CD4-positive, alpha-beta T cell treated with Interleukin-2 at 100 ng/mL for 4 hours (primary cell): Measurements from ENCODE around the gene NCBP2.
A peak's percentile ranks its signal among the peaks of the same experiment; 100 is the strongest.

Experiments used
- DNase-seq: peaks from one replicate; pipeline ENCODE4 v3.0.0-alpha.2; 2020; ENCODE audit warnings: low spot score

Gene NCBP2

DNA sequence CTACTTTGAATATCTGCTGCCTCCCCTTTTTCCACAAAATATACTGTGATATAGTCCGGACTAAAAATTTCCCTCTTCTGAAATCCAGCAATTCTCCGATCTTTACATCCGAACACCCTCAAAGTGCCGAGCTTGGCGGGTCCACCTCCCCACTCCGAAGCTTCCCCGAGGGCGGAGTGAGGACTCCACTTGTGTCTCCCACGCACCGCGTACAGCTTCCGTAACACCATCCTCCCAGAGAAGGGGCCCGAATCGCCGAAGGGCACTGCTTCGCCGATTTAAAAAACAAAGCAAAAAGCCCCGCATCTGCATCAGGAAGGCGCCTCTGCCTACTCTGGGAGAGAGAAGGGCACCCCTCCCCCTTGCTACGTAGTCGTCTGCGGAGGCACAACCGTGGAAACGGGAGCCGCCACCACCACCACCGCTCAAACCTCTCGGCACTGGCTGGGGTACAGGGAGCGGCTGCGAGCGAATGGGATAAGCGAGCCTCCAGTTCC lies 551 bp downstream of the NCBP2 start:
- peak; percentile 43 for DNase-seq

DNA sequence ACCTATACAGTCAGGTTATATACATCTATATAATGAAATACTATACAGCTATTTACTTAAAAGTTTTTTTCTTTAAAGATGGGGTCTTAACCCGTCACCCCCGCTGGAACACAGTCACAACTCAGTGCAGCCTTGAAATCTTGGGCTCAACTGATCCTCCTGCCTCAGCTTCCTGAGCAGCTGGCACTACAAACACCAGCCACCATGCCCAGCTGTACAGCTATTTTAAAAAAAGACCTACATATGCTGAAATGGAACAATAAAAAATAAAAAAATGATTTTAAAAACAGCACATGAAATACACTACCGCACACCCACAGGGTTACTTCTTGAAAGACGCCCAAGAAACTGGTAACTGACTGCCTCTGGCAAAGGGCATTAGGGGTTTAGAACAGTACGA lies 3.8 kb downstream of the NCBP2 start:
- no peak for DNase-seq

DNA sequence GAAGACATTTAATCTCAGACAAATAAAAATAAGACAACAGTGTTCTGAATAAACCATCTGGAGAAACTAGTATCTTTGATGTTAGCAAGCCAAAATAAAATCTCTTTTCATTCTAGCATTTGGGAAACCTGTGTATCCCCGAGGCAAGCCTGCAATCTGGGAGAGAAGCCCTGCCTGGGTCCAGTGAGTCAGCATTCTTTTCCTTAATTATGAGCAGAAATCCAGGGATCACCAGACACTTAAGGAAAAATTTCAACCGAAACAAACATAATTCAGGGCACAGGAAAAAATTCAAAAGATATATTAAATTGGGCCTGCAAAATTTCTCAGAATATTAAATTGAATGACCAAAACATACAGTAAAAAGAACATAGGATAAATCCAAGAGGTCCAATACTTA lies 4.2 kb downstream of the NCBP2 start:
- DNase-seq, result no peak

DNA sequence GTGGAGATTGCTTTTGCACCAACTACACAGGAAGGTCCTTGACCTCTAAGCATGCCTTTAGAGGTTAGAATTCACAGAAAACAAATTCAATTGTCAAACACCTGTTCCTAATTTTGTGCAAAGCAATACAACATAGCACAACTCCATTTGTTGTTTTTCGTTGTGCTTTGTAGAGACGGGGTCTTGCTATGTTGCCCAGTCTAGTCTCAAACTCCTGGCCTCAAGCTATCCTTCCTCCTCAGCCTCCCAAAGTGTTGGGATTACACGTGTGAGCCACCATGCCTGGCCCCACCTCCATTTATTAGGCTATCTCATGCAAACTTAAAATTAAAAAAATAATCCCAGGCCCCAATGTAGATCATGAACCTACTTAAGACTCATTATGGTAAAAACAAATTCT lies 6.0 kb downstream of the NCBP2 start:
- no peak for DNase-seq

DNA sequence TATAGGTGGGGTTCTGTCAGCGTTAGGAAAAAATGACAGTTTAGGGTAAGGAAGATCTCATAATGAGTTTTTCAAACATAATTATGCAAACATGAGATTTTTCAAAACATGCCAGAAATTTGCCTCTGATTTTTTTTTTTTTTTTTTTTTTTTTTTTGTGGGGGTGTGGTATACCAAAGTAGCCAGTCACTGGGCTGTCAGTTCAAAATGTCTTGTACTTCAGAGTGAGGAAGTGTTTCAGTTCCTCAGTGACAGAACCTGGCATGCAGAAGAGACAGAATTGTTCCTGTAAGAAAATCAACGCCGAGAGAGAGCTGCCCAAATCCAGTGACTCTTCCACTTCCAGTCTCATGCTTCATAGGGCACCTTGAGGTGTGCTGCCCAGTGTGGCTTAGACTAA lies 9.7 kb downstream of the NCBP2 start:
- DNase-seq, result no peak

GRCh38 chr3:196931828-196932587 lies 10.3 kb downstream of the NCBP2 start:
- no peak for DNase-seq

GRCh38 chr3:196931157-196931556 lies 11.2 kb downstream of the NCBP2 start:
- no peak for DNase-seq

GRCh38 chr3:196927571-196928453 lies 14.5 kb downstream of the NCBP2 start:
- no peak for DNase-seq

DNA sequence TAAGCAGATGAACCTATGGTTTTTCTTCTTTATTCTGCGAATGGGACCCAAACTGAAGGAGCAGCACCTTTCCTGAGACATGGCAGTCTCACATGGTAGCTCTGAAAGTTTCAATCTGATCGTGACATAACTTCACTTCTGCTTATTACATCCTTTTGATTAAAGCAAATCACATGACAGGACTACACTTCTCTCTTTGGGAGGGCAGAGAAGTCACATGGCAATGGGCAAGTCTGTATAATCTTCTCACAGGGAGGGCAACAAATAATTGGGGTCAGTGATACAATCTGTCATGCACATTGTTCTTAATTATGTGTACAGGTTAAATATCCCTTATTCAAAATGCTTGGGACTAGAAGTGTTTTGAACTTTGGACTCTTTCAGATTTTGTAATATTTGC lies 21.6 kb downstream of the NCBP2 start:
- no peak for DNase-seq

DNA sequence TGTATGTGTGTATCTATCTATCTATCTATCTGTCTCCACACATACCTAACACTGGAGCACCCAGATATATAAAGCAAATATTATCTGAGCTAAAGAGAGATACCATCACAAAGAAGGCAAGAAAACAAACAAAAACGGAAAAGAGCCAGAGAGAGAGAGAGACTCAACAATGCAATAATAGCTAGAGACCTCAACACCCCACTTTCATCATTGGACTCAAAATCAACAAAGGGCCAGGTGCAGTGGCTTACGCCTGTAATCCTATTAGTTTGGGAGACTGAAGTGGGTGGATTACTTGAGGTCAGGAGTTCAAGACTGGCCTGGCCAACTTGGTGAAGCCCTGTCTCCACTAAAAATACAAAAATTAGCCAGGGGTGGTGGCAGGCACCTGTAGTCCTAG lies 23.4 kb downstream of the NCBP2 start:
- no peak for DNase-seq

- no peak for DNase-seq
Observed at GRCh38 chr3:196916995-196917394, 25.3 kb downstream of the NCBP2 start.

DNA sequence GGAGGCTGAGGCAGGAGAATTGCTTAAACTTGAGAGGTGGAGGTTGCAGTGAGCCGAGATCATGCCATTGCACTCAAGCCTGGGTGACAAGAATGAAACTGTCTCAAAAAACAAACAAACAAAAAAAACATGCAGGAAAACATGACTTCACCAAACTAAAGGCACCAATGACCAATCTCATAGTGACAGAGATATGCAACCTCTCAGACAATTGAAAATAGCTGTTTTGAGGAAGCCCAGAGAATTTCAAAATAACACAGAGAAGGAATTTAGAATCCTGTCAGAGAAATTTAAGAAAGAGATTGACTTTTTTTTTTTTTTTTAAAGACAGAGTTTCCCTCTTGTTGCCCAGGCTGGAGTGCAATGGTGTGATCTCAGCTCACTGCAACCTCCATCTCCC lies 26.1 kb downstream of the NCBP2 start:
- no peak for DNase-seq

DNA sequence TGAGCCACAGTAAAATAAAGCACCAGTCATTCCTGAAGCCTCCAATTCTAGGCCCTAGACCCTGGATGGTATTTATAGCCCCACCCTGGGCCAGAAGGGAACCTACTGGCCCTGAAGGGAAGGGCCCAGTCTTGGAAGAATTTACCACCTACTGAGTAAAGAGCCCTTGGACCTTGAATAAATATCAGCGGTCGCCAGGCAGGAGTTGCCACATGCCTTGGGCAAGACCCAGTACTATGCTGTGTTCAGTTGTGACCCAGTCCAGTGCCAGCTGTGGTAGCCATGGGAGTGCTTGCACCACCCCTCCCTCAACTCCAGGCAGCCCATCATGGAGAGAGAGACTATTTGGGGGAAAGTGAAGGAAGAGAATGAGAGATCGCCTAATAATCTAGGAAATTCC lies 27.0 kb downstream of the NCBP2 start:
- no peak for DNase-seq

DNA sequence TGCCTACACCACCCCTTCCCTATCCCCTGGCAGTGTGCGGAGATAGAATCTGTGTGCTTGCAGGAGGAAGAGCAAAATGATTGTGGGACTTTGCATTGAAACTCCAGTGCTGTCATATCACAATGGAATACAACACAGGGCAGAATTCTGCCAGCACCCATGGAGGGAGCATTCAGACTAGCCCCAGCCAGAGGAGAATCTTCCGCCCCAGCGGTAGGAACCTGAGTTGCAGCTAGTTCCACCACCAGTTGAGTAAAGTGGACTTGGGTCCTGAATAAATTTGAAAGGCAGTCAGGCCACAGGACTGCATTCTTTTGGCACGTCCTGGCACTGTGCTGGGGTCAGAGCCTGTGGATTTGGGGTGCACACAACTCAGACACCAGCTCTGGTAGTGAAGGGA lies 27.5 kb downstream of the NCBP2 start:
- DNase-seq, result no peak

GRCh38 chr3:196903740-196904139 lies 38.6 kb downstream of the NCBP2 start:
- DNase-seq, result no peak

- no peak for DNase-seq
Observed at GRCh38 chr3:196902296-196902695, 40.0 kb downstream of the NCBP2 start.

GRCh38 chr3:196901768-196902167 lies 40.6 kb downstream of the NCBP2 start:
- no peak for DNase-seq

DNA sequence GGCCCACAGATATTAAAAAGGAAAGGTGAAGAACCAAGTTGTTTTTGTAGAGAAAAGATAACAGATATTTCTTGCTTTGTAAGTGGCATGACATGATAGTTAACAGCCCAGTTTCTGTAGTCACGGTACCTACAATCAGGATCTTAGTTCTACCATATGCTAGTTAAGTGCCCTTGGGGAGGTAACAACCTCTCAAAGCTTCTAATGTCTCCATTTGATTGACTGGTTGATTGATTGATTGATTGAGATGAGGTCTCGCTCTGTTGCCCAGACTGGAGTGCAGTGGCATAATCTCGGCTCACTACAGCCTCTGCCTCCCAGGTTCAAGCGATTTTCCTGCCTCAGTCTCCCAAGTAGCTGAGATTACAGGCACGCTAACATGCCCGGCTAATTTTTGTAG lies 46.1 kb downstream of the NCBP2 start:
- DNase-seq, result no peak

- DNase-seq, result no peak
Observed at GRCh38 chr3:196894557-196895295, 47.6 kb downstream of the NCBP2 start.

GRCh38 chr3:196889844-196890708 lies 52.3 kb downstream of the NCBP2 start:
- DNase-seq, result no peak

- no peak for DNase-seq
Observed at GRCh38 chr3:196886144-196886543, 56.2 kb downstream of the NCBP2 start.
